ENCODE data around the gene NDUFC1.

GRCh38 chr4:139246166-139246565 is 56.1 kb downstream of the NDUFC1 start:
- no peak for TF ChIP-seq CTCF (IDR thresholded peaks at IDR 0.05)
- no peak for TF ChIP-seq TCF7L2 (IDR thresholded peaks at IDR 0.05; ENCODE audit: low read depth, low read length)
- no peak for TF ChIP-seq REST (IDR thresholded peaks at IDR 0.05; ENCODE audit: insufficient read depth in 1 of 2, low read depth in 2 of 2, low read length in 1 of 2)

All from Panc1 (cell line).